HG03520 (cell line): ENCODE measurements around the gene UXS1.
"Not testable (repeated sequence)": the region's sequence is repeated elsewhere in the genome, so short reads cannot be mapped to it uniquely, and the experiment has no call there.

Experiments
- ATAC-seq: cut with Tn5 transposase; IDR thresholded peaks from one replicate; pipeline ENCODE4 v1.9.1; 2021; ENCODE audit warnings: mild to moderate bottlenecking, moderate library complexity; ENCODE audit not compliant: unreplicated experiment

Gene UXS1

GRCh38 chr2:106137731-106138521, 56.2 kb downstream of the UXS1 start:
- ATAC-seq: no peak

DNA sequence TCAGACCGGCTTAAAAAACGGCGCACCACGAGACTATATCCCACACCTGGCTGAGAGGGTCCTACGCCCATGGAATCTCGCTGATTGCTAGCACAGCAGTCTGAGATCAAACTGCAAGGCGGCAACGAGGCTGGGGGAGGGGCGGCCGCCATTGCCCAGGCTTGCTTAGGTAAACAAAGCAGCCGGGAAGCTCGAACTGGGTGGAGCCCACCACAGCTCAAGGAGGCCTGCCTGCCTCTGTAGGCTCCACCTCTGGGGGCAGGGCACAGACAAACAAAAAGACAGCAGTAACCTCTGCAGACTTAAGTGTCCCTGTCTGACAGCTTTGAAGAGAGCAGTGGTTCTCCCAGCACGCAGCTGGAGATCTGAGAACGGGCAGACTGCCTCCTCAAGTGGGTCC, 62.9 kb downstream of the UXS1 start:
- not testable (repeated sequence) for ATAC-seq

DNA sequence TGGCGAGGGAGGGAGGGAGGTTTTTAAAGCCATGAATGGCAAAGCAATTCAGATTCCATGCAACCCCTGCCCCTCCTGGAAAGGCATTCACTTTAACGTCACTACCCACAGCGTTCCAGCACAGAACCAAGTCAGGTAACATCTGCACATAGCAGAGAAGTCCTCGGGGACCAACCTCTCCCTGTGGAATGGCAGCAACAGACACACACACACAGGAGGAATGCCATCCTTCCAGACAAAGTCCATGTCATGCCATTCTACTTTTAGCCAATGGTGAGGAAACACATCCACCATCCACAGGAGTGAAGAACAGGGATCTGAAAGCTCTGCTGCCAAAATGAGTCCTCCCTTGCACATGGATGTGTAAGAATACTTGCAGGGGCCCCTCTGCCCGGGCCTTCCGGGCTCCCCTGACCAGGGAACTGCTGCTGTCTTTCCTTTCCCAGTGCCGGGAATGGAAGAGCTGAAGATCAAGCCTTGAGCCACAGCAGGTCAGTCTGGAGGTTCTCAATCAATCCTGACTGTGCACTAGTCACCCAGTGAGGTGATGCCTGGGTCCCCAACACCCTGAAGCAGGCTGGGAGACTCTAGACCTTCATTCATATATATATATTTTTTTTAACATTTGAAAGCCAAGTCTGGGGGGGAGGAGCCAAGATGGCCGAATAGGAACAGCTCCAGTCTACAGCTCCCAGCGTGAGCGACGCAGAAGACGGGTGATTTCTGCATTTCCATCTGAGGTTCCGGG, 63.7 kb downstream of the UXS1 start:
- ATAC-seq: no peak

DNA sequence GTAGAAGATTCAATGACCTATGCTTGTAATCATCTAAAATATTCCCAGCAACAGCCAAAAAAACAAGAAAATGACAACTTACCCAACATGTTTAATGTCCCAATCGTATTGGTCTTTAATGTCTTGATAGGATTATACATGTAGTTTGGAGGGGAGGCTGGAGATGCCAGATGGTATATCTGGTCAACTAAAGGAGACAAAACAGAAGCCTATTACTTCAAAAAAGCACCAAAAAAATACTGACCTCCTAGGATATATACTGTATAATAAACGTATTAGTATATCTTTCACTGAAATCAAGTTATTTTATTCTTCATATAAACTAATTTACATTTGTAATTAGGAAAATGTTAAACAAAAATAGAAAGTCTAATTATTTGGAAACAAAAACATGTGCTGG, 64.5 kb downstream of the UXS1 start:
- ATAC-seq: no peak

GRCh38 chr2:106129150-106129549, 65.0 kb downstream of the UXS1 start:
- ATAC-seq: no peak

GRCh38 chr2:106127776-106128268, 66.3 kb downstream of the UXS1 start:
- ATAC-seq: no peak

DNA sequence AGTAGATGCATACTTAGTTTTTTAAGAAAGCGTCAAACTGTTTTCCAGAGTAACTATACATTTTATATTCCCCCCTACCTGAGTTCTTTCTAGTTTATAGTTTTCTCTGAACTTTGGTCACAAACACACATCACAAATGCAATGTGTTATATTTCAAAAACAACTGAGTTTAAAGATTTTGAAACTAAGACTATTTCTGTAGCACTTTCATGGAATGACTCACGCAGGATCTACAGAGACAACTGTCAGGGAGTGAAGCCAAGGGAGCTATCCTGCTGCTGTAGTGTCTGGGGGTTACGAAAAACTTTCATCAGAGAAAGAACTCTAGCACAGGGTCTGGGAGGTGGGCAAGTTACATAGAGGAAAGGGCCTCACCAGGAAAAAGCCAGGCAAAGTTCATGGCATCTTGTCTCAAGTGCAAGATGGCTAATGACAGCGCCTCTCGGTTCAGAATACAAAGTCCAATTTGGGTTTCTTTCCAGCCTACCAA, 66.8 kb downstream of the UXS1 start:
- no peak for ATAC-seq

GRCh38 chr2:106126705-106127281, 67.3 kb downstream of the UXS1 start:
- ATAC-seq: no peak

DNA sequence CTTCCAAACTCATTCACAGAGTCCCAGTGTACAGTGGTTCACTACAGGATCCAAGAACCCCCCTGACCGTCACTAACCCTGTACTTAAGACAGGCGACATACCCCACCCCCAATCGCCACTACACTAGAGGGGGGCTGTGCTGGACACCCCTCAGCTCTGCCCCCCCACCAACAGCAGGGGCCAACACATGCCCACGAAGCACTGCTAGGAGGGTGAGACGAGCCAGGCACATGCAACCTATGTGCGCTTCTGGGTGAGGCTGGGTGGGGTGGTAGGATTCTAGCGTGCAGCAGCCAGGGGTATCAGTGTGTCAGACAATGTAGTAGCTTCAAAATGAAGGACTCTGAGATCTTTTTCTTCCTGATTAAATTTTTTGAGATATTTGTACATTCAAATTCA, 67.8 kb downstream of the UXS1 start:
- no peak for ATAC-seq

- ATAC-seq: no peak
These were observed 69.1 kb downstream of the UXS1 start for GRCh38 chr2:106124905-106125549.

GRCh38 chr2:106124106-106124756, 69.9 kb downstream of the UXS1 start:
- no peak for ATAC-seq

GRCh38 chr2:106122157-106122556, 71.9 kb downstream of the UXS1 start:
- ATAC-seq: no peak

DNA sequence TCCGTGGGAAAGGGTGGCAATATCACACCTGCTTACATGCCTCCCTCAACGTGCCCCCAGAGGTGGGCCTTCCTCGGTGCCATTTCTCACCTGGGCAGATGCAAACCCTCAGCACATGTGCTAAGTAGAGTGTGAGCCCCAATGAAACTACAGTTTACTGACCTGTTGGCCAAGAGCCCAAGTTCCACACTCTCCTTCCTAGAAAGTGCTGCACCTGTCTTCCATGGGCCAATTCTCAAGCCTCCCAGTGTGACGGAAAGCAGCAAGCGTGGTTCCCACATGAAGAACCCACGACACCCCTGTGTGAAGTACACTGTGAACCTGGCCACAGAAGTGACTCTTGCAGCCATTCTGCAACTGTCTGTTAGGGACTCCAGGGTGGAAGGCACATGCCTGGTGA, 73.7 kb downstream of the UXS1 start:
- no peak for ATAC-seq

- ATAC-seq: no peak
These were observed 75.0 kb downstream of the UXS1 start for GRCh38 chr2:106119074-106119473.

- no peak for ATAC-seq
These were observed 76.0 kb downstream of the UXS1 start for GRCh38 chr2:106117882-106118684.

DNA sequence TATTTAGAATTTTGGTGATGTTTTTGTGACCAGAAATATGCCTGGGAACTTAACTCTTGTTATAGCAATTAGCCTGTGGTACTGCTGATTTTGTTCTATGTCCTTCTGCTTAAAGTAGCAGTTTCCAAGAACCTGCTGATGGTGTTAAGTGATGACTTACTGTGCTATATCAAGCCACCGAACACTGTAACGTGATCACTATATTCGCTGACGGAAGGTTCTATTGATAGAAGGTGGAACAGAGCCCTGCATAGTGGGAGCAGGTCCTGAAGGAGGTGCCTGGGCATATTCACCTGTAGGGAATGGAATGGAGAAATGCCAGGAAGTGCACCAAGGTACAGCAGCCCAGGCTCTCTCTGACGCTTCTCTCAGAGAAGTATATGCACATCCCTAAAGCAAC, 76.8 kb downstream of the UXS1 start:
- ATAC-seq: no peak

GRCh38 chr2:106116248-106116647, 77.9 kb downstream of the UXS1 start:
- no peak for ATAC-seq

DNA sequence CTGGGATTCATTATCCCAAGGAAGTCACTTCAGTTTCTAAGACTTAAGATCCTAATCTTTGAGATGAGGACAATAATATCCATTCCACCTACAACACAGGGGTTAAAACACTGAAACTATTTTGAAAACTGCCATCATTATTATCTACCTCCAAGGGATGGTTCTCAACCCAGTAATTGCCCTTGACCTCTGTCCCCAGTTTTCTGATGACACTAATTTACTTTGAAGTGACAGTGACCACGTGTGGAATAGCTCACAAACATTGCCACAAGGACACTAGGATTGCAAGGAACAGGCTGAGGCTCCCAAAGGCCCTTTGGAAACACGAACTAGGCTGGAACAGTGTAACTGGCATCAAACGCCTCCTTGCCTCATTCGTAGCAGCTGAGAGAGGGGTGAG, 78.4 kb downstream of the UXS1 start:
- no peak for ATAC-seq

- ATAC-seq: peak; percentile 66
These were observed 78.9 kb downstream of the UXS1 start for GRCh38 chr2:106115250-106115649.

DNA sequence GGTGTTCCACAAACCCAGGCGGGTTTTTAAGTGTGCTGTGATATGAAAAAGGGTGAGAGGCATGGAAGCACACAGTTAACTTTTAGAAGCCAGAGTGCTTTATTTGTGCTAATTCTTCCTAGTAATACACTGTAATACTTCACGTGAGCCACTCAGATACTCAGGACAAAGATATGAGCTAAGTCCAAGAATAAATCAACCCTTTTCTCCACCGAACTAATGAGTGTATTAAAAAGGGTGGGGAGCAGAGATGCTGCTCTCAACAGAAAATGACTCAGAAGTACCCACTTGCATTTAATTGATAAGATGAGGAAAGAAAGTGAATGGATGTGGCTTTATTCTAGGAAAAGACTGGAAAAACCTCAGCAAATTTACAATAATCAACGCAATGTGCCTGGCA, 79.9 kb downstream of the UXS1 start:
- no peak for ATAC-seq
